WTC11 (cell line): ENCODE data around the gene NTSR1.

Source experiments
- TCF7 ChIP-seq: sonication (generic); formaldehyde crosslinking; IDR thresholded peaks from 2 replicates; pipeline ENCODE4 v1.8.0; 2022; ENCODE audit warnings: mild to moderate bottlenecking, low read depth, missing genetic modification reagents, moderate library complexity
- ZNF317 ChIP-seq: sonication (generic); formaldehyde crosslinking; IDR thresholded peaks from 2 replicates; pipeline ENCODE4 v1.8.1; 2023; ENCODE audit warnings: low read depth, mild to moderate bottlenecking, moderate library complexity, missing genetic modification reagents, borderline replicate concordance
- TF ChIP-seq, protein P1 (sequence below): fragments of 200-600 bp; IDR thresholded peaks from 2 replicates; pipeline ENCODE4 v1.8.0; 2022; ENCODE audit warnings: antibody characterized with exemption
- TF ChIP-seq, protein P2 (sequence below): sonication (generic); formaldehyde crosslinking; IDR thresholded peaks from 2 replicates; pipeline ENCODE4 v1.8.0; 2022; ENCODE audit warnings: mild to moderate bottlenecking, missing genetic modification reagents
- TF ChIP-seq, protein P3 (sequence below): sonication (generic); formaldehyde crosslinking; IDR thresholded peaks from 2 replicates; pipeline ENCODE4 v1.8.1; 2023; ENCODE audit warnings: mild to moderate bottlenecking, missing genetic modification reagents, moderate library complexity

DNA sequence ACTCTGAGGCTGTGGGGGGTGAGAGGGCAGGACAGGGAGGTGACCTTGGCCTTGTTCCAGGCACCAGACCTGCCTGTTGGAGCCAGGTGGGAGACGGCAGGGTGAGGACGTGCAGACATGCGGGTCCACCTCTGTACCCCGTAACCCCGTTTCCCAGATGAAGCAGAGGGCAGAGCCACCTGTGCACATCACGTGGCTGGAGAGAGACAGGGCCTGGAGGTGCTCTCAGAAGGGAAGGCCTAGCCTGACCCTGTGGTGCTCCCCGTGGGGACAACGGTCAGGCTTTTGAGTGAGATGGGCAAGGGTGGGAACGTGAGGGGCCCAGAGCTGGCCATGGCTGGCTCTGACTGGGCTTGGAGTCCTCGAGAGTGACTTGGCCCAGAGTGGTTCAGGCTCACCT is 6.6 kb downstream of the NTSR1 start:
- TF ChIP-seq, protein P1, sequence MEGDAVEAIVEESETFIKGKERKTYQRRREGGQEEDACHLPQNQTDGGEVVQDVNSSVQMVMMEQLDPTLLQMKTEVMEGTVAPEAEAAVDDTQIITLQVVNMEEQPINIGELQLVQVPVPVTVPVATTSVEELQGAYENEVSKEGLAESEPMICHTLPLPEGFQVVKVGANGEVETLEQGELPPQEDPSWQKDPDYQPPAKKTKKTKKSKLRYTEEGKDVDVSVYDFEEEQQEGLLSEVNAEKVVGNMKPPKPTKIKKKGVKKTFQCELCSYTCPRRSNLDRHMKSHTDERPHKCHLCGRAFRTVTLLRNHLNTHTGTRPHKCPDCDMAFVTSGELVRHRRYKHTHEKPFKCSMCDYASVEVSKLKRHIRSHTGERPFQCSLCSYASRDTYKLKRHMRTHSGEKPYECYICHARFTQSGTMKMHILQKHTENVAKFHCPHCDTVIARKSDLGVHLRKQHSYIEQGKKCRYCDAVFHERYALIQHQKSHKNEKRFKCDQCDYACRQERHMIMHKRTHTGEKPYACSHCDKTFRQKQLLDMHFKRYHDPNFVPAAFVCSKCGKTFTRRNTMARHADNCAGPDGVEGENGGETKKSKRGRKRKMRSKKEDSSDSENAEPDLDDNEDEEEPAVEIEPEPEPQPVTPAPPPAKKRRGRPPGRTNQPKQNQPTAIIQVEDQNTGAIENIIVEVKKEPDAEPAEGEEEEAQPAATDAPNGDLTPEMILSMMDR: no peak
- TF ChIP-seq ZNF317 (CRISPR knock-in tag) (no peak), TCF7 (CRISPR knock-in tag) (no peak)
- TF ChIP-seq, protein P2, sequence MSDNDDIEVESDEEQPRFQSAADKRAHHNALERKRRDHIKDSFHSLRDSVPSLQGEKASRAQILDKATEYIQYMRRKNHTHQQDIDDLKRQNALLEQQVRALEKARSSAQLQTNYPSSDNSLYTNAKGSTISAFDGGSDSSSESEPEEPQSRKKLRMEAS: no peak
- TF ChIP-seq, protein P3, sequence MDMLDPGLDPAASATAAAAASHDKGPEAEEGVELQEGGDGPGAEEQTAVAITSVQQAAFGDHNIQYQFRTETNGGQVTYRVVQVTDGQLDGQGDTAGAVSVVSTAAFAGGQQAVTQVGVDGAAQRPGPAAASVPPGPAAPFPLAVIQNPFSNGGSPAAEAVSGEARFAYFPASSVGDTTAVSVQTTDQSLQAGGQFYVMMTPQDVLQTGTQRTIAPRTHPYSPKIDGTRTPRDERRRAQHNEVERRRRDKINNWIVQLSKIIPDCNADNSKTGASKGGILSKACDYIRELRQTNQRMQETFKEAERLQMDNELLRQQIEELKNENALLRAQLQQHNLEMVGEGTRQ (CRISPR knock-in tag): no peak
